ENCODE measurements around the gene ZRANB2. TPM values are rescaled to one million over a fixed set of nuclear protein-coding genes. Genes with fewer than 3 reads are reported as not detected.

ZRANB2 gene
- total RNA-seq, 1 experiment from 2014 or later = 103 TPM

DNA sequence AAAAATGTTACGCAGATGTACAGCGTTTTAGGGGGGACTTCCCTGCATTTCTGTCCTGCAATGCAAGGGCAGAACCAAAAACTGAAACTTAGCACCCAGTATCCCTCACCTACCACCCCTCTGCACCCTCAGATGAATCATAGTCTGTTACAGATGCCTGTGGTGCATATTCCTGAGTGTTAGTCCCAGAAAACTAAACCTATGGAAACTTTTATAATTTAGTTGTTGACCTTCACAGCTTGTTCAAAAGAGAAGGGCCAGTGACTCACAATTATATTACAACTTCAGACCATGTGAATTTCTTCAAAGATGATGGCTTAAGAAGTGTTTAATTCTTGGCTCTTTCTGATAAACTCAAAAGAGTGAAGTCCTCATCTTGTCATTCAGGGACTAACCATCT is 39.0 kb downstream of the ZRANB2 start:
- H3K56ac ChIP-seq (ENCODE audit: insufficient read length, low read depth, low read length) = no peak overlapping the region
- no CpG with 5 or more reads among the region's 2 CpGs for WGBS (ENCODE audit: extremely low coverage, insufficient read length, low lambda C conversion rate)
- H4K5ac ChIP-seq (ENCODE audit: insufficient read length, low read depth, low read length) = no peak overlapping the region
- no peak for TF ChIP-seq CTCF (conservative IDR thresholded peaks at IDR 0.05)
- H3K36me3 Mint-ChIP-seq (ENCODE audit: insufficient read depth in 1 of 3, low read depth in 3 of 3) = no peaks in the 10 kb centered on the region
- H3K27ac ChIP-seq (ENCODE audit: insufficient read length, low read depth, low read length) = no peak overlapping the region
- no peaks in the 10 kb centered on the region for H3K23me2 ChIP-seq (ENCODE audit: insufficient read length, low read depth, low read length, poor library complexity, severe bottlenecking)
- H3K14ac ChIP-seq (ENCODE audit: insufficient read depth, low read length) = no peak overlapping the region
- H2BK120ac ChIP-seq (ENCODE audit: low read depth, low read length, poor library complexity, severe bottlenecking) = no peak overlapping the region
- no peaks in the 10 kb centered on the region for H3K9me3 ChIP-seq (ENCODE audit: control insufficient read depth, low read depth, low read length)
- H3K4me1 ChIP-seq (ENCODE audit: insufficient read depth, low read length) = no peaks in the 10 kb centered on the region
- H3K4ac ChIP-seq (ENCODE audit: low read depth, low read length) = no peak overlapping the region
- no peak overlapping the region for H2AFZ ChIP-seq (ENCODE audit: low read length)
- H3T11ph ChIP-seq (ENCODE audit: low read length) = no peak overlapping the region
- H3K79me1 ChIP-seq (ENCODE audit: insufficient read depth, low read depth, low read length, poor library complexity, severe bottlenecking) = no peaks in the 10 kb centered on the region
- H4K91ac ChIP-seq (ENCODE audit: insufficient read length, low read depth, low read length) = no peak overlapping the region
- no peak for DNase-seq
- H3K23ac ChIP-seq (ENCODE audit: insufficient read length, low read depth, low read length) = no peak overlapping the region
- no peak overlapping the region for H3K27ac Mint-ChIP-seq
- H2BK12ac ChIP-seq (ENCODE audit: insufficient read length, low read depth, low read length) = no peak overlapping the region
- no peak overlapping the region for H2BK20ac ChIP-seq (ENCODE audit: low read depth, low read length, poor library complexity, severe bottlenecking)
- peaks cover 18% of the 10 kb centered on the region for H3K27me3 Mint-ChIP-seq (ENCODE audit: low read depth)
- H3K18ac ChIP-seq (ENCODE audit: insufficient read length, low read depth, low read length) = no peak overlapping the region
- H3K4me3 Mint-ChIP-seq = no peak overlapping the region
- no peak overlapping the region for H2BK5ac ChIP-seq (ENCODE audit: insufficient read length, low read length)
- no peak overlapping the region for H2BK15ac ChIP-seq (ENCODE audit: low read depth, low read length)
- H3K4me2 ChIP-seq (ENCODE audit: insufficient read depth, insufficient read length, low read length) = no peak overlapping the region
- no peak overlapping the region for H4K8ac ChIP-seq (replicated peaks; ENCODE audit: insufficient read length, low read depth, low read length)
- H3K9ac ChIP-seq (ENCODE audit: extremely low read depth, insufficient read length, low read length) = no peak overlapping the region
- H4K20me1 ChIP-seq (ENCODE audit: control insufficient read depth, insufficient read depth, insufficient read length) = no peaks in the 10 kb centered on the region
- no peaks in the 10 kb centered on the region for H3K4me1 Mint-ChIP-seq
- H3K79me2 ChIP-seq (ENCODE audit: insufficient read depth, low read length) = no peaks in the 10 kb centered on the region
- no peak overlapping the region for H2AK5ac ChIP-seq (ENCODE audit: insufficient read length, low read length)
- no peaks in the 10 kb centered on the region; the same call in 1 of the 2 replicates for H3K27me3 ChIP-seq (ENCODE audit: insufficient read depth, low read length)
- H3K9me3 Mint-ChIP-seq = no peaks in the 10 kb centered on the region
